ENCODE data around the gene SLC20A1.
"Not testable (repeated sequence)": the region's sequence is repeated elsewhere in the genome, so short reads cannot be mapped to it uniquely, and the experiment has no call there.

Gene SLC20A1

GRCh38 chr2:112607680-112608438, 37.9 kb upstream of the SLC20A1 start:
- Histone ChIP-seq H3K27me3 (ENCODE audit: insufficient read depth, low read length) (no peaks in the 10 kb centered on the region), H3F3A (ENCODE audit: insufficient read depth, low read length) (no peaks in the 10 kb centered on the region), H3K4me3 (ENCODE audit: low read depth, low read length, poor library complexity, severe bottlenecking) (no peak overlapping the region), H2AFZ (ENCODE audit: low read length) (no peak overlapping the region), H3K79me2 (ENCODE audit: insufficient read depth, low read length) (no peaks in the 10 kb centered on the region), H3K9ac (ENCODE audit: low read length) (no peak overlapping the region), H3K36me3 (ENCODE audit: insufficient read depth, low read length) (no peaks in the 10 kb centered on the region), H4K20me1 (ENCODE audit: insufficient read depth, low read length) (no peaks in the 10 kb centered on the region), H3K4me2 (ENCODE audit: low read length) (no peak overlapping the region), H3K9me3 (ENCODE audit: low read length) (no peaks in the 10 kb centered on the region), H3K27ac (ENCODE audit: low read depth, low read length, poor library complexity, severe bottlenecking) (no peak overlapping the region), H3K9me2 (ENCODE audit: low read depth, low read length) (no peaks in the 10 kb centered on the region), H3K4me1 (ENCODE audit: insufficient read depth, low read length, severe bottlenecking) (no peaks in the 10 kb centered on the region)
- TF ChIP-seq EZH2 (IDR thresholded peaks at IDR 0.05; ENCODE audit: borderline replicate concordance, low read length) (no peak), CTCF (IDR thresholded peaks at IDR 0.05; ENCODE audit: low read length) (no peak)

- H3K9ac ChIP-seq (ENCODE audit: low read length); H4K20me1 ChIP-seq (ENCODE audit: insufficient read depth, low read length); H2AFZ ChIP-seq (ENCODE audit: low read length); H3K36me3 ChIP-seq (ENCODE audit: insufficient read depth, low read length); H3K4me2 ChIP-seq (ENCODE audit: low read length); H3K27ac ChIP-seq (ENCODE audit: low read depth, low read length, poor library complexity, severe bottlenecking); H3K79me2 ChIP-seq (ENCODE audit: insufficient read depth, low read length); H3K4me1 ChIP-seq (ENCODE audit: insufficient read depth, low read length, severe bottlenecking); H3F3A ChIP-seq (ENCODE audit: insufficient read depth, low read length); H3K4me3 ChIP-seq (ENCODE audit: low read depth, low read length, poor library complexity, severe bottlenecking); H3K9me2 ChIP-seq (ENCODE audit: low read depth, low read length); H3K27me3 ChIP-seq (ENCODE audit: insufficient read depth, low read length); H3K9me3 ChIP-seq (ENCODE audit: low read length): not testable (repeated sequence)
Measured at GRCh38 chr2:112609320-112609719, 36.4 kb upstream of the SLC20A1 start.

- not testable (repeated sequence) for H3K4me3 ChIP-seq (ENCODE audit: low read depth, low read length, poor library complexity, severe bottlenecking); H3K9me2 ChIP-seq (ENCODE audit: low read depth, low read length); H3K4me2 ChIP-seq (ENCODE audit: low read length); H3K4me1 ChIP-seq (ENCODE audit: insufficient read depth, low read length, severe bottlenecking); H3K9me3 ChIP-seq (ENCODE audit: low read length); H3K36me3 ChIP-seq (ENCODE audit: insufficient read depth, low read length); H4K20me1 ChIP-seq (ENCODE audit: insufficient read depth, low read length); H3K79me2 ChIP-seq (ENCODE audit: insufficient read depth, low read length); H3K27me3 ChIP-seq (ENCODE audit: insufficient read depth, low read length); H3F3A ChIP-seq (ENCODE audit: insufficient read depth, low read length); H3K27ac ChIP-seq (ENCODE audit: low read depth, low read length, poor library complexity, severe bottlenecking); H2AFZ ChIP-seq (ENCODE audit: low read length); H3K9ac ChIP-seq (ENCODE audit: low read length)
Measured at GRCh38 chr2:112612283-112612682, 33.5 kb upstream of the SLC20A1 start.

GRCh38 chr2:112614201-112614840, 31.4 kb upstream of the SLC20A1 start:
- H3K27ac ChIP-seq (ENCODE audit: low read depth, low read length, poor library complexity, severe bottlenecking): no peak overlapping the region
- H3K79me2 ChIP-seq (ENCODE audit: insufficient read depth, low read length): no peaks in the 10 kb centered on the region
- no peaks in the 10 kb centered on the region for H3K27me3 ChIP-seq (ENCODE audit: insufficient read depth, low read length)
- no peaks in the 10 kb centered on the region for H3K36me3 ChIP-seq (ENCODE audit: insufficient read depth, low read length)
- H3F3A ChIP-seq (ENCODE audit: insufficient read depth, low read length): no peaks in the 10 kb centered on the region
- H3K9ac ChIP-seq (ENCODE audit: low read length): no peak overlapping the region
- H3K9me2 ChIP-seq (ENCODE audit: low read depth, low read length): no peaks in the 10 kb centered on the region
- no peak overlapping the region for H2AFZ ChIP-seq (ENCODE audit: low read length)
- TF ChIP-seq CTCF (IDR thresholded peaks at IDR 0.05; ENCODE audit: low read length) (no peak), EZH2 (IDR thresholded peaks at IDR 0.05; ENCODE audit: borderline replicate concordance, low read length) (no peak)
- H3K4me3 ChIP-seq (ENCODE audit: low read depth, low read length, poor library complexity, severe bottlenecking): no peak overlapping the region
- H4K20me1 ChIP-seq (ENCODE audit: insufficient read depth, low read length): no peaks in the 10 kb centered on the region
- no peaks in the 10 kb centered on the region for H3K4me1 ChIP-seq (ENCODE audit: insufficient read depth, low read length, severe bottlenecking)
- no peaks in the 10 kb centered on the region for H3K9me3 ChIP-seq (ENCODE audit: low read length)
- H3K4me2 ChIP-seq (ENCODE audit: low read length): no peak overlapping the region

All from OCI-LY1 (cell line).